GM12878 (cell line): Measurements from ENCODE around the gene NR4A2. TPM values are rescaled to one million over a fixed set of nuclear protein-coding genes. Genes with fewer than 3 reads are reported as not detected.

ENCODE experiments used
- ETV6 ChIP-seq, 2 experiments: fragments of 450-650 bp in 1 of 2; IDR thresholded peaks in 1 of 2; conservative IDR thresholded peaks in 1 of 2; 2 replicates each; pipeline ENCODE4 v1.6.1; 2014; ENCODE audit warnings: antibody characterized with exemption in 1 of 2, borderline replicate concordance in 1 of 2, low read depth in 1 of 2, mild to moderate bottlenecking in 1 of 2, moderate library complexity in 1 of 2
- FOS ChIP-seq: IDR thresholded peaks from 3 replicates; pipeline ENCODE4 v1.6.1; 2011; ENCODE audit warnings: borderline replicate concordance; ENCODE audit not compliant: insufficient read length; ENCODE audit errors: extremely low read depth
- JUND ChIP-seq: IDR thresholded peaks from 2 replicates; pipeline ENCODE4 v1.6.1; 2012; ENCODE audit warnings: low read depth, mild to moderate bottlenecking, low read length, improper control_type of control experiment, moderate library complexity
- KLF5 ChIP-seq: fragments of 450-650 bp; IDR thresholded peaks from 2 replicates; pipeline ENCODE4 v1.6.1; 2014; ENCODE audit warnings: mild to moderate bottlenecking; ENCODE audit not compliant: partially characterized antibody
- MEF2A ChIP-seq: IDR thresholded peaks from 2 replicates; pipeline ENCODE4 v1.6.1; 2011; ENCODE audit warnings: low read depth, mild to moderate bottlenecking, low read length, moderate library complexity; ENCODE audit not compliant: insufficient read depth
- NBN ChIP-seq: fragments of 450-650 bp; IDR thresholded peaks from 2 replicates; pipeline ENCODE4 v1.6.1; 2016
- NFXL1 ChIP-seq: fragments of 450-650 bp; IDR thresholded peaks from 2 replicates; pipeline ENCODE4 v1.6.1; 2017; ENCODE audit warnings: antibody characterized with exemption, mild to moderate bottlenecking, borderline replicate concordance
- RAD21 ChIP-seq: IDR thresholded peaks from 2 replicates; pipeline ENCODE4 v1.6.1; 2011; ENCODE audit warnings: mild to moderate bottlenecking, low read depth, low read length, moderate library complexity; ENCODE audit not compliant: insufficient read depth
- RCOR1 ChIP-seq: conservative IDR thresholded peaks from 2 replicates; pipeline ENCODE4 v1.6.1; 2012; ENCODE audit warnings: low read depth, low read length, improper control_type of control experiment
- RFX5 ChIP-seq: IDR thresholded peaks from 2 replicates; pipeline ENCODE4 v1.6.1; 2011; ENCODE audit warnings: low read depth, low read length, improper control_type of control experiment
- RUNX3 ChIP-seq: IDR thresholded peaks from 2 replicates; pipeline ENCODE4 v1.6.1; 2012; ENCODE audit warnings: low read length, inconsistent platforms
- SMAD5 ChIP-seq: IDR thresholded peaks from 2 replicates; pipeline ENCODE4 v1.6.1; 2016; ENCODE audit warnings: antibody characterized with exemption, low read depth
- SP1 ChIP-seq: IDR thresholded peaks from one replicate; pipeline ENCODE4 v1.6.1; 2011; ENCODE audit warnings: low read depth, low read length
- SPI1 ChIP-seq: IDR thresholded peaks from 2 replicates; pipeline ENCODE4 v1.6.1; 2011; ENCODE audit warnings: low read depth, mild to moderate bottlenecking, low read length, moderate library complexity, borderline replicate concordance; ENCODE audit not compliant: insufficient read depth
- STAT1 ChIP-seq: fragments of 450-650 bp; conservative IDR thresholded peaks from 2 replicates; pipeline ENCODE4 v1.6.1; 2014; ENCODE audit warnings: antibody characterized with exemption, mild to moderate bottlenecking
- TARDBP ChIP-seq: IDR thresholded peaks from 2 replicates; pipeline ENCODE4 v1.6.1; 2016; ENCODE audit warnings: borderline replicate concordance
- TCF3 ChIP-seq: IDR thresholded peaks from 2 replicates; pipeline ENCODE4 v1.6.1; 2012; ENCODE audit warnings: low read depth, mild to moderate bottlenecking, low read length, borderline replicate concordance; ENCODE audit not compliant: insufficient read depth
- USF1 ChIP-seq: IDR thresholded peaks from 2 replicates; pipeline ENCODE4 v1.6.1; 2011; ENCODE audit warnings: borderline replicate concordance, low read depth, mild to moderate bottlenecking, moderate library complexity, mixed read lengths, low read length; ENCODE audit not compliant: insufficient read depth; ENCODE audit errors: extremely low read length
- polyA plus RNA-seq, 11 experiments: library from polyadenylated mRNA; depleted of rRNA in 4 of 11; unstranded in 6 of 11; stranded (reverse) in 5 of 11; fragments of >200 nt; fragmentation: Nextera tagmentation in 4 of 11; fragmentation: Illumina TruSeq in 1 of 11; extraction: Ambion mirVana in 4 of 11; extraction: Trizol in 1 of 11; gene quantifications; 1 replicate in 1 of 11; 2 replicates in 10 of 11; pipeline versions ENCODE4 v1.2.1 to v1.2.3, GENCODE V29; 2011 to 2016; ENCODE audit warnings: inconsistent platforms in 2 of 11, missing spikeins in 2 of 11, low read depth in 1 of 11
- total RNA-seq, 4 experiments: library from RNA; depleted of rRNA in 3 of 4; stranded (reverse); fragments of >200 nt in 3 of 4; fragmentation: Illumina TruSeq in 1 of 4; extraction: Trizol in 1 of 4; gene quantifications; 2 replicates each; pipeline versions ENCODE4 v1.2.1 to v1.2.3, GENCODE V29; 2013 to 2021
- TF ChIP-seq, protein P1 (sequence below): fragments of 450-650 bp; formaldehyde crosslinking; IDR thresholded peaks from 2 replicates; pipeline ENCODE4 v1.4.0; 2020; ENCODE audit warnings: mild to moderate bottlenecking, moderate library complexity
- TF ChIP-seq, protein P2 (sequence below): fragments of 450-650 bp; IDR thresholded peaks from 2 replicates; pipeline ENCODE4 v1.6.1; 2016; ENCODE audit warnings: mild to moderate bottlenecking, moderate library complexity, borderline replicate concordance
- TF ChIP-seq, protein P3 (sequence below): fragments of 450-650 bp; conservative IDR thresholded peaks from 2 replicates; pipeline ENCODE4 v1.6.1; 2017; ENCODE audit warnings: mild to moderate bottlenecking, moderate library complexity

NR4A2 gene
- total and polyA plus RNA-seq, 10 of the 15 experiments (the other 5 are each of a cell fraction or from before 2014, with no cell fraction given) = 0.15 to 3.4 (median 0.58) TPM

- TF ChIP-seq, protein P1, sequence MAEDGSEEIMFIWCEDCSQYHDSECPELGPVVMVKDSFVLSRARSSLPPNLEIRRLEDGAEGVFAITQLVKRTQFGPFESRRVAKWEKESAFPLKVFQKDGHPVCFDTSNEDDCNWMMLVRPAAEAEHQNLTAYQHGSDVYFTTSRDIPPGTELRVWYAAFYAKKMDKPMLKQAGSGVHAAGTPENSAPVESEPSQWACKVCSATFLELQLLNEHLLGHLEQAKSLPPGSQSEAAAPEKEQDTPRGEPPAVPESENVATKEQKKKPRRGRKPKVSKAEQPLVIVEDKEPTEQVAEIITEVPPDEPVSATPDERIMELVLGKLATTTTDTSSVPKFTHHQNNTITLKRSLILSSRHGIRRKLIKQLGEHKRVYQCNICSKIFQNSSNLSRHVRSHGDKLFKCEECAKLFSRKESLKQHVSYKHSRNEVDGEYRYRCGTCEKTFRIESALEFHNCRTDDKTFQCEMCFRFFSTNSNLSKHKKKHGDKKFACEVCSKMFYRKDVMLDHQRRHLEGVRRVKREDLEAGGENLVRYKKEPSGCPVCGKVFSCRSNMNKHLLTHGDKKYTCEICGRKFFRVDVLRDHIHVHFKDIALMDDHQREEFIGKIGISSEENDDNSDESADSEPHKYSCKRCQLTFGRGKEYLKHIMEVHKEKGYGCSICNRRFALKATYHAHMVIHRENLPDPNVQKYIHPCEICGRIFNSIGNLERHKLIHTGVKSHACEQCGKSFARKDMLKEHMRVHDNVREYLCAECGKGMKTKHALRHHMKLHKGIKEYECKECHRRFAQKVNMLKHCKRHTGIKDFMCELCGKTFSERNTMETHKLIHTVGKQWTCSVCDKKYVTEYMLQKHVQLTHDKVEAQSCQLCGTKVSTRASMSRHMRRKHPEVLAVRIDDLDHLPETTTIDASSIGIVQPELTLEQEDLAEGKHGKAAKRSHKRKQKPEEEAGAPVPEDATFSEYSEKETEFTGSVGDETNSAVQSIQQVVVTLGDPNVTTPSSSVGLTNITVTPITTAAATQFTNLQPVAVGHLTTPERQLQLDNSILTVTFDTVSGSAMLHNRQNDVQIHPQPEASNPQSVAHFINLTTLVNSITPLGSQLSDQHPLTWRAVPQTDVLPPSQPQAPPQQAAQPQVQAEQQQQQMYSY (CRISPR knock-in tag) = no peak
- no peak for TF ChIP-seq STAT1
- no peak for TF ChIP-seq SP1
- TF ChIP-seq, protein P2, sequence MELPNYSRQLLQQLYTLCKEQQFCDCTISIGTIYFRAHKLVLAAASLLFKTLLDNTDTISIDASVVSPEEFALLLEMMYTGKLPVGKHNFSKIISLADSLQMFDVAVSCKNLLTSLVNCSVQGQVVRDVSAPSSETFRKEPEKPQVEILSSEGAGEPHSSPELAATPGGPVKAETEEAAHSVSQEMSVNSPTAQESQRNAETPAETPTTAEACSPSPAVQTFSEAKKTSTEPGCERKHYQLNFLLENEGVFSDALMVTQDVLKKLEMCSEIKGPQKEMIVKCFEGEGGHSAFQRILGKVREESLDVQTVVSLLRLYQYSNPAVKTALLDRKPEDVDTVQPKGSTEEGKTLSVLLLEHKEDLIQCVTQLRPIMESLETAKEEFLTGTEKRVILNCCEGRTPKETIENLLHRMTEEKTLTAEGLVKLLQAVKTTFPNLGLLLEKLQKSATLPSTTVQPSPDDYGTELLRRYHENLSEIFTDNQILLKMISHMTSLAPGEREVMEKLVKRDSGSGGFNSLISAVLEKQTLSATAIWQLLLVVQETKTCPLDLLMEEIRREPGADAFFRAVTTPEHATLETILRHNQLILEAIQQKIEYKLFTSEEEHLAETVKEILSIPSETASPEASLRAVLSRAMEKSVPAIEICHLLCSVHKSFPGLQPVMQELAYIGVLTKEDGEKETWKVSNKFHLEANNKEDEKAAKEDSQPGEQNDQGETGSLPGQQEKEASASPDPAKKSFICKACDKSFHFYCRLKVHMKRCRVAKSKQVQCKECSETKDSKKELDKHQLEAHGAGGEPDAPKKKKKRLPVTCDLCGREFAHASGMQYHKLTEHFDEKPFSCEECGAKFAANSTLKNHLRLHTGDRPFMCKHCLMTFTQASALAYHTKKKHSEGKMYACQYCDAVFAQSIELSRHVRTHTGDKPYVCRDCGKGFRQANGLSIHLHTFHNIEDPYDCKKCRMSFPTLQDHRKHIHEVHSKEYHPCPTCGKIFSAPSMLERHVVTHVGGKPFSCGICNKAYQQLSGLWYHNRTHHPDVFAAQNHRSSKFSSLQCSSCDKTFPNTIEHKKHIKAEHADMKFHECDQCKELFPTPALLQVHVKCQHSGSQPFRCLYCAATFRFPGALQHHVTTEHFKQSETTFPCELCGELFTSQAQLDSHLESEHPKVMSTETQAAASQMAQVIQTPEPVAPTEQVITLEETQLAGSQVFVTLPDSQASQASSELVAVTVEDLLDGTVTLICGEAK = no peak
- no peak for TF ChIP-seq TARDBP
- TF ChIP-seq, protein P3, sequence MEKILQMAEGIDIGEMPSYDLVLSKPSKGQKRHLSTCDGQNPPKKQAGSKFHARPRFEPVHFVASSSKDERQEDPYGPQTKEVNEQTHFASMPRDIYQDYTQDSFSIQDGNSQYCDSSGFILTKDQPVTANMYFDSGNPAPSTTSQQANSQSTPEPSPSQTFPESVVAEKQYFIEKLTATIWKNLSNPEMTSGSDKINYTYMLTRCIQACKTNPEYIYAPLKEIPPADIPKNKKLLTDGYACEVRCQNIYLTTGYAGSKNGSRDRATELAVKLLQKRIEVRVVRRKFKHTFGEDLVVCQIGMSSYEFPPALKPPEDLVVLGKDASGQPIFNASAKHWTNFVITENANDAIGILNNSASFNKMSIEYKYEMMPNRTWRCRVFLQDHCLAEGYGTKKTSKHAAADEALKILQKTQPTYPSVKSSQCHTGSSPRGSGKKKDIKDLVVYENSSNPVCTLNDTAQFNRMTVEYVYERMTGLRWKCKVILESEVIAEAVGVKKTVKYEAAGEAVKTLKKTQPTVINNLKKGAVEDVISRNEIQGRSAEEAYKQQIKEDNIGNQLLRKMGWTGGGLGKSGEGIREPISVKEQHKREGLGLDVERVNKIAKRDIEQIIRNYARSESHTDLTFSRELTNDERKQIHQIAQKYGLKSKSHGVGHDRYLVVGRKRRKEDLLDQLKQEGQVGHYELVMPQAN = no peak
- TF ChIP-seq JUND = no peak
- no peak for TF ChIP-seq USF1
- TF ChIP-seq RUNX3 = peak; percentile 38; the same call in 1 of the 2 replicates
- TF ChIP-seq SPI1 = peak; percentile 57; the same call in 1 of the 2 replicates
- no peak for TF ChIP-seq MEF2A
- no peak for TF ChIP-seq RFX5
- no peak for TF ChIP-seq NFXL1
- TF ChIP-seq RAD21 = no peak
- TF ChIP-seq NBN = 0 out of 2 replicates have a peak, but pooled peaks have one; percentile 24
- no peak for TF ChIP-seq TCF3
- no peak for TF ChIP-seq RCOR1
- no peak for TF ChIP-seq FOS
- no peak for TF ChIP-seq ETV6 (conservative IDR thresholded peaks at IDR 0.05 in 1 of 2, IDR thresholded peaks at IDR 0.05 in 1 of 2; ENCODE audit: borderline replicate concordance in 1 of 2, low read depth in 1 of 2)
- TF ChIP-seq KLF5 = no peak
- TF ChIP-seq SMAD5 = no peak
Observed at GRCh38 chr2:156379071-156379470, 46.5 kb upstream of the NR4A2 start (continued).
